Measurements from ENCODE around the gene CASKIN2. TPM values are rescaled to one million over a fixed set of nuclear protein-coding genes. Genes with fewer than 3 reads are reported as not detected.

Gene CASKIN2
- total and polyA plus RNA-seq, 11 donors, result 19.5 to 51.2 (median 36.9) TPM

DNA sequence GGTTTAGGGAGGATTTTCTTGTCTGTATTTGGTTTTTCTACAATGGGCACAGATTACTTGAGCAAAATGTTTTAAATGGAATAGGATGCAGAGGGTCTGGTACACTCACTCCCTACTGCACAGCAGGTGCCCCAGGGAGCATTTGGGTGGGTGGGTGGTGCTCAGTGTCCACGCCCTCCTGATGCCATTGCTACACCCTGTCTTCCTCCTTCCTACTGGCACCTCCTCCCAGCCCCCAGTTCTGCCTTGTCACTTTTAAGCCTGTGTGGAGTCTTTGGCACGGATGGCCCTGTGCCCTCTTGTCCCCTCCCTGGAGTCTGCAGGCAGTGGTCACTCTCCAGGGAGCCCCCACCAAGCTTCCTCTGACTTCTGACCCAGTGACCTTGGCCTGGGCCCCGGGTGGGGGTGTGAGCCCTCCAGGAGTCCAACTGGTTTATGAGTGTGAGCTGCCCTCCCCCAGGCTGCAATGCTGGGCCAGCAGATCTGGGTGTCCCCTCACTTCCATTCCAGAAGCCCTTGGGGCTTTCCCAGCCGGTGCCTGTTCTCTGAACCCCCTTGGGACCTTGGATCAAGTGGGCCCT, 25.7 kb upstream of the CASKIN2 start:
- 63 to 72% (median 68%) methylated on average over 3 to 4 of the region's 4 CpGs for WGBS, 4 donors
- Histone ChIP-seq H3K9me3 (no peaks in the 10 kb centered on the region), H3K36me3 (no peaks in the 10 kb centered on the region), H3K27me3 (no peaks in the 10 kb centered on the region), H3K27ac (no peak overlapping the region), H3K4me1 (no peaks in the 10 kb centered on the region), H3K4me3 (no peak overlapping the region)
- intact Hi-C loops (cut with DNase I), result no loop called here
- DNase-seq, result no peak
- TF ChIP-seq POLR2A (IDR thresholded peaks at IDR 0.05), result no peak
- TF ChIP-seq, protein P1, sequence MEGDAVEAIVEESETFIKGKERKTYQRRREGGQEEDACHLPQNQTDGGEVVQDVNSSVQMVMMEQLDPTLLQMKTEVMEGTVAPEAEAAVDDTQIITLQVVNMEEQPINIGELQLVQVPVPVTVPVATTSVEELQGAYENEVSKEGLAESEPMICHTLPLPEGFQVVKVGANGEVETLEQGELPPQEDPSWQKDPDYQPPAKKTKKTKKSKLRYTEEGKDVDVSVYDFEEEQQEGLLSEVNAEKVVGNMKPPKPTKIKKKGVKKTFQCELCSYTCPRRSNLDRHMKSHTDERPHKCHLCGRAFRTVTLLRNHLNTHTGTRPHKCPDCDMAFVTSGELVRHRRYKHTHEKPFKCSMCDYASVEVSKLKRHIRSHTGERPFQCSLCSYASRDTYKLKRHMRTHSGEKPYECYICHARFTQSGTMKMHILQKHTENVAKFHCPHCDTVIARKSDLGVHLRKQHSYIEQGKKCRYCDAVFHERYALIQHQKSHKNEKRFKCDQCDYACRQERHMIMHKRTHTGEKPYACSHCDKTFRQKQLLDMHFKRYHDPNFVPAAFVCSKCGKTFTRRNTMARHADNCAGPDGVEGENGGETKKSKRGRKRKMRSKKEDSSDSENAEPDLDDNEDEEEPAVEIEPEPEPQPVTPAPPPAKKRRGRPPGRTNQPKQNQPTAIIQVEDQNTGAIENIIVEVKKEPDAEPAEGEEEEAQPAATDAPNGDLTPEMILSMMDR (IDR thresholded peaks at IDR 0.05), result no peak
- ATAC-seq, result no peak

DNA sequence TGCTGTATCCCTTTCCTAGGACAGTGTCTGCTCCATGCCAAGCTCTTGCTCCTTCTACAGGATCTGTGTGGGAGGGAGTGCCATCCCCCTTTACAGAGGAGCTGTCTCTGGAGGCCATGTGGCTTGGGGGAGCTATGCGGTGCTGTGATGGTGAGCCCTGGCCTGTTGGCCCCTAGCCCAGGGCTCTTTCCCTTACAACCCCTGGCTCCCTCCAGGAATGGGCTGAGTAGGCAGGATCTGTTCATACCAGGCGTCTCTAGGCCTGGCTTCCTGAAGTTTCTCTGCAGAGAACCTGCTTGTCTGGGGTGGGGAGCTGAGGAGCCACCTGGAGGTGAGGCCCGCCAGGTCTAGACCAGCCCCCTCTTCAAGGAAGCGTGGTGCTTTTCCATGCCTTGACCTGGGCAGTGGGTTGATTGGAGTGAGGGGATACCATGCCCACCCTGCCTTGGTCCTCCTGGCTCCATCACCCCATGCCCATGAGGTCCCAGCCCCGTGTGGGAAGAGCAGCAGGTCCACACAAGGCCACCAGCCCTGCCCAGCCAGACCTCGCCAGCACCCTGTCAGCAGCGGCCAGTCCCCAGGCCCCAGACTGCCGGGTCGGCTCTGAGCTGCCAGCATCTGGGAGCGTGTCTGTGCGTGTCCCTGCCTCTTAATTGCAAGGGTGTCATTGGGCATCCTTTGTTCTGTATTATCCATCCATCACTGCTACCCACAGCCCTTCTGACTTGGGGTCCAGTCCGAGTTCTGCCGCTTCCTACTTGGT, 24.8 kb upstream of the CASKIN2 start:
- ATAC-seq (peak; percentile 23 to 50 (median 34)), DNase-seq (no peak)
- Histone ChIP-seq H3K4me3 (no peak overlapping the region), H3K9me3 (no peaks in the 10 kb centered on the region), H3K4me1 (no peaks in the 10 kb centered on the region), H3K36me3 (no peaks in the 10 kb centered on the region), H3K27me3 (no peaks in the 10 kb centered on the region), H3K27ac (no peak overlapping the region)
- TF ChIP-seq, protein P1 (IDR thresholded peaks at IDR 0.05), result no peak
- TF ChIP-seq POLR2A (IDR thresholded peaks at IDR 0.05), result no peak
- intact Hi-C loops (cut with DNase I), result loop anchor here in 1 of 10 donors (10.0 kb wide), 1 partner anchor 225 kb away; no protein-coding TSS in a partner anchor
- WGBS, 4 donors, result 84 to 94% (median 87%) methylated on average over 9 to 13 of the region's 13 CpGs

DNA sequence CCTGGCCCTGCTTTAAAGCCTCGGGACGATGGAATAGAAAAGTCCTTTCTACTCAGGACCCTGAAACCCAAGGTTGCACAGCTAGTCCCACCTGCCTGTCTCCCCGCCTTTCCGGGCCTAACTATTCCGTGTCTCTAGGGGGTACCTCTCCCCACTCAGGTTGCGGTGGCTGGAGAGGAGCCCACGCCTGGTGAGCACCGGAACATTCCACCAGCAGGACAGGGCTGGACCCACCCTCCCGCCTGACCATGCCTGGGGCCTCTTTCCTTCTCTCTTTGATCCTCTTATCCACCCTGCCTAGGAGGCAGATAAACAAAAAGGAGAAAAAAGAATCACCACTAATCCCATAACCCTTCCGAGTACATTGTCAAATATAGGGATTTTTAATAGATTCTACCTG, 21.0 kb upstream of the CASKIN2 start:
- Histone ChIP-seq H3K9me3 (no peaks in the 10 kb centered on the region), H3K36me3 (no peaks in the 10 kb centered on the region), H3K27ac (no peak overlapping the region), H3K27me3 (no peaks in the 10 kb centered on the region), H3K4me1 (peaks cover 0 to 7% (median 0%) of the 10 kb centered on the region in 12 donors), H3K4me3 (no peak overlapping the region)
- ATAC-seq (no peak), DNase-seq (no peak)
- no peak for TF ChIP-seq POLR2A (IDR thresholded peaks at IDR 0.05)
- TF ChIP-seq, protein P1 (IDR thresholded peaks at IDR 0.05), result no peak
- intact Hi-C loops (cut with DNase I), result loop anchor here in 1 of 10 donors (10.0 kb wide), 1 partner anchor 222 kb away; no protein-coding TSS in a partner anchor
- 80 to 92% (median 83%) methylated on average over 10 of the region's 10 CpGs for whole genome bisulfite sequencing, 4 donors

DNA sequence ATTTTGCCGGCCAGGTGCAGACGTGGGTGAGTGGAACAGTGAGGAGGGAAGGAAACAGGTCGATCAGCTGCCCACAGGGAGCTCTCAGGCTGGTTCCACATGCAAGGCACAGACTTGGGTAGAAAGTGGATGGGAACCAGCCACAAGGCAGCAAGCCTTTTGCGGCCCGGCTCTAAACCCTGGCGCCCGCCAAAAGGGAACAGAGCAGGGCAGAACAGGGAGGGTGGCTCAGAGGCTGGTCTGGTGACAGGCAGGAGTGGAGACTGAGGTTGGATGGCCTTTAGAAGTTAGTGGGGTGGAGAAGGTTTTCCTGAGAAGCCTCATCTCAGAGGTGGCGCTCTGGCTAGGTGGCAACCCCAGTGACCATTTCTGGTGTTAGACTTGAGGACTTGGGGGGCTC, 20.5 kb upstream of the CASKIN2 start:
- Histone ChIP-seq H3K27me3 (no peaks in the 10 kb centered on the region), H3K36me3 (no peaks in the 10 kb centered on the region), H3K27ac (peak overlapping the region in 1 of 12 donors; percentile 58), H3K4me1 (peaks cover 0 to 7% (median 0%) of the 10 kb centered on the region in 12 donors), H3K4me3 (no peak overlapping the region), H3K9me3 (no peaks in the 10 kb centered on the region)
- 92 to 97% (median 94%) methylated on average over 7 to 8 of the region's 8 CpGs for WGBS, 4 donors
- intact Hi-C loops (cut with DNase I), result loop anchor here in 1 of 10 donors (10.0 kb wide), 1 partner anchor 221 kb away; no protein-coding TSS in a partner anchor
- no peak for DNase-seq
- TF ChIP-seq POLR2A (IDR thresholded peaks at IDR 0.05), result no peak
- TF ChIP-seq, protein P1 (IDR thresholded peaks at IDR 0.05), result no peak
- ATAC-seq, result no peak

Data from heart left ventricle (tissue), 16 donors.